NCI-H460 (cell line): ENCODE data around the gene PDHX. TPM values are rescaled to one million over a fixed set of nuclear protein-coding genes. Genes with fewer than 3 reads are reported as not detected.

ENCODE experiments used
- DNase-seq: peaks from one replicate; pipeline ENCODE4 v3.0.0-alpha.2; 2016; ENCODE audit warnings: low read depth; ENCODE audit errors: extremely low read depth
- small RNA-seq, 2 experiments: library from RNA; depleted of rRNA; stranded (forward); fragments of <200 nt; gene quantifications; one replicate each; pipeline ENCODE3, GENCODE V24; 2014
- total RNA-seq: library from RNA; depleted of rRNA; stranded (reverse); fragments of >200 nt; shearing (Covaris generic); gene quantifications from 2 replicates; pipeline ENCODE4 v1.2.3, GENCODE V29; 2014; rRNA removed

The PDHX gene
- total RNA-seq, 1 experiment from 2014 or later = 53.5 TPM

DNA sequence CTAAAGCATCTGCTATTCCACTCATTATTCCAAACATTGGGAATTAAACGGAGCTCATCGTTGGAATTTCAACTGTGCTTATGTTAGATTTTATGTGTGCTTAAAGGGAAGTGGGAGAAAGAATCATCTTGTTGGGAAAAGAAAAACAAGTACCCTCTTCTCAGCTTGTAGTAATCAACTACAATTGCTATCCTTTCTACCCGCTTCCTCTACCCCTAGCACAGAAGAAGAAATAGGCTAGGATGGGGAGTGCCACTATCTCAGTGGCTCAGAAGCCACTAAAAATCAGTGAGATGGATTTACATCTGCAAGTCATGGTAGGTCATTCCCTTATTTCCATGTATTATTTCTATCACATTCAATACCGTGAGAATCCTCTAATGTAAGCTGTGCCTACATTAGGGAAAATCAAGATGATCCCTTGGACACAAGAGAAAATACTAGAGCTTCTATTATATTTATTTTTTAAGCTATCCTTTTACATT is 124.7 kb downstream of the PDHX start:
- no peak for DNase-seq

DNA sequence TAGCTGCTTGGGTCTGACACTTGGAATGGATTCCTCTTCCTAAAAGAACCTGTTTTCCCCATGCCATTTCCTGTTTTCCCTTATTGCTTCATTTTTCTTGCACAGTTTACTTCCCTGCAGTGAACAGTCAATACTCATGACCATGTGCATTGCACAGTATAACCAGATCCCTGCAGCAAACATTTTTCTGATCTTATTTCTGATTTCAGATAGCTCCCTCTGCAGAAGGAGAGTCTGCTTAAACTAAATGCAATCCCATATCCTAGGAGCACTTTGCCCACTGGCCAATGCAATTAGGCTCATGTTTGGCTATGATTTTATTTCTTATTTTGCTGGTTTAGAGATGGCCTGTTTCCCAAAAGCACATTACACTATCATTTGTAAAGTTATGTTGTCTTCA is 125.8 kb downstream of the PDHX start:
- DNase-seq = no peak

DNA sequence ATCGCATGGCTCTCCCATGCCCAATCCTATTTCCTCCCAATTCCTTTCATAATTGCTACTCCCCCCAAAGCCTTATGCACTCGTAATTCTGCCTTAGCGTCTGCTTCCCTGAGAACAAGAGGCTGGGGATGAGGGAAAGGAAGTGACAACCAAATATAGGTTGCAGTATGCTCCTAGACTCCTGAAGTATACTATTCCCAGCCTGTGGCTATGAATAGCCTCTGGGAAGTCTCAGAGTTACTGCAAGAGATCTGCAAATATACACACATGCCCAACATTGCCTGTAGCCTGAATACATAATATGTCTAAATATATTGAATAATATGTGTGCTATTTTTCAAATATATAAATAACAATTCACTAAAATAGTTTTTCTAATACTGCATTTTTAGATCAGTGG is 126.5 kb downstream of the PDHX start:
- DNase-seq = no peak

DNA sequence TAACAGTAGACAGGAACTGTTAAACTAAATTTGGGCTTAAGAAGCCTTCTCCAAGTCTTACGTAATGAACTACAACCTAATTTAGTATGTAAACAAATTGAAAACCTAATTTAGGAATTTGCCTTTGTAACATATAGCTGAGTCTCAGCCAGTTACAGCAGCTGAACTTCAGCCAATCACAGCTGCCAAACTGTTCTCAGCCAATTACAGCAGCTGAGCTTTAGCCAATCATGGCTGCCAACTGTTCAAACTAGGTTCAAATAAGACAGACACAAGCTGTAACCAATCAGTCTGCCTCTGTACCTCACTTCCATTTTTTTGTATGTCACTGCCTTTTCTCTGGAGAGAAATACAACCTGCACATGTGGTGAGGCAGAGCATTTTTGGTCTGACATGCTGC is 127.5 kb downstream of the PDHX start:
- no peak for DNase-seq

DNA sequence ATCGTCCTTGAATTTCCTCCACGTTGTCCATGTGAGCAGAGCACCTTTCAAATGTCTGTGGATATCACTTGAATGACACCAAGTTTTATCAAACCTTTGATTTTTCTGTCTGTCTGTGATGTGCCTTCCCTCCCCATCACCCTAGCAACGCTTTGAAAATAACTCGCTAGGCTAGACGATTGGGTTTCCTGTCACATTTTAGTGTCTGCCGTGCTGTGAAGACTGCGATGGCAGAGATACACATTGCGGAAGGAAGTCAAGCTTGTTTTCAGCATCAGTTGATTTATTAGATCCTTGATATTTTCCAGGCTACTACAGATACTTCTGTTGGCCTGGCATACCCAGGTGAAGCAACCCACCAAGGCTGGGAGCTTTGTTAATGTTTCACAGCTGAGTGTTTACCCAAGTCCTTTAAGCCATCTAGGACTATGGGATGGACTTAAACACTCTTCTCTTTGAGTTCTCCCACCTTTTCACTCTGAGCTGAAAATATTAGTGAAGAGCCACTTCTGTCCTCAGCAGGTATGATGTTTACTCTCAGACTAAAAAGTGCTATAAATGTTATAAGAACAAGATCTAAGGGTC is 128.9 kb downstream of the PDHX start:
- no peak for DNase-seq

Small RNA genes lying within 50 kb of the gene (small RNA-seq; reads per million reads assigned to genes)
- gene MIR1343 = 0 reads per million in 2 experiments

Other genes with a start within 250 kb of the PDHX start
- 35.9 and 39.6 TPM in 2 replicates for gene APIP, start 239 bp upstream of the PDHX start, total RNA-seq
- gene CD44, start 222.6 kb downstream of the PDHX start, total RNA-seq = 33.3 and 37.7 TPM in 2 replicates